ENCODE measurements around the gene MME.

- TF ChIP-seq CTCF (IDR thresholded peaks at IDR 0.05; ENCODE audit: insufficient read depth, low read depth, low read length) (no peak), EZH2 (IDR thresholded peaks at IDR 0.05; ENCODE audit: insufficient read depth, low read length) (no peak)
These were observed 3.3 kb downstream of the MME start for GRCh38 chr3:155083313-155083905.

All from astrocyte (in vitro differentiated cells and primary cell).